ENCODE data around the gene SAE1. TPM values are rescaled to one million over a fixed set of nuclear protein-coding genes. Genes with fewer than 3 reads are reported as not detected.

Gene SAE1
- polyA plus RNA-seq, 2 of the 4 experiments (the other 2 are of a cell fraction) = 206 to 249 TPM

DNA sequence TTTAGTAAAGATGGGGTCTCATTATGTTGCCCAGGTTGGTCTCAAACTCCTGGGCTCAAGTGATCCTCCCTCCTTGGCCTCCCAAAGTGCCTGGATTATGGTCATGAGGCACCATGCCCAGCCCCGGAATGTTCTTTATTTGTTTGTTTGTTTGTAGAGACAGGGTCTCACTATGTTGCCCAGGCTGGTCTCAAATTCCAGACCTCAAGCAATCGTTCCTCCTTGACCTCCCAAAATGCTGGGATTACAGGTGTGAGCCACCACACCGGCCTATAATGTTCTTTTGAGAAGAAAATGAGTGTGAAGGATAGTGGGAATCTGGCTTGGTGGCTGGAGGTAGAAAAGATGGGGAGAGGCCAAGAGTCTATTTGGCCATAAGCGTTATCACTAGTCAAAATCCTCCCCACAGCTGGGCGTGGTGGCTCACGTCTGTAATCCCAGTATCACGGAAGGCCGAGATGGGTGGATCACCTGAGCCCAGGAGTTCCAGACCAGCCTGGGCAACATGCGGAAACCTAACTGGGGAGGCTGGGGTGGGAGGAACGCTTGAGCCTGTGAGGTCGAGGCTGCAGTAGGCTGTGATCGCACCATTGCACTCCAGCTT lies 105.5 kb downstream of the SAE1 start:
- no peak overlapping the region for H3K4me3 ChIP-seq
- POLR2A ChIA-PET = interaction anchor here (4.0 kb wide), 1 partner anchor 10 kb away, joined by 18 read pairs; no protein-coding TSS in a partner anchor
- 74% methylated on average over 12 of the region's 12 CpGs for WGBS (ENCODE audit: missing lambda C conversion rate)
- TF ChIP-seq HEYL (CRISPR knock-in tag; IDR thresholded peaks at IDR 0.05) = no peak
- H3K4me1 ChIP-seq = peaks cover 27% of the 10 kb centered on the region
- FAIRE-seq = no peak
- no peak for DNase-seq (ENCODE audit: low read depth in 1 of 2, low spot score in 1 of 2)
- H3K27ac ChIP-seq = no peak overlapping the region
- CTCF ChIA-PET = interaction anchor here (0.6 to 7.4 kb wide), 3 partner anchors 9 to 396 kb away, joined by 4 to 144 read pairs (median 41); no protein-coding TSS in a partner anchor
- ATAC-seq = no peak
- H3K4me2 ChIP-seq = no peak overlapping the region
- H3K9me3 ChIP-seq = no peaks in the 10 kb centered on the region

DNA sequence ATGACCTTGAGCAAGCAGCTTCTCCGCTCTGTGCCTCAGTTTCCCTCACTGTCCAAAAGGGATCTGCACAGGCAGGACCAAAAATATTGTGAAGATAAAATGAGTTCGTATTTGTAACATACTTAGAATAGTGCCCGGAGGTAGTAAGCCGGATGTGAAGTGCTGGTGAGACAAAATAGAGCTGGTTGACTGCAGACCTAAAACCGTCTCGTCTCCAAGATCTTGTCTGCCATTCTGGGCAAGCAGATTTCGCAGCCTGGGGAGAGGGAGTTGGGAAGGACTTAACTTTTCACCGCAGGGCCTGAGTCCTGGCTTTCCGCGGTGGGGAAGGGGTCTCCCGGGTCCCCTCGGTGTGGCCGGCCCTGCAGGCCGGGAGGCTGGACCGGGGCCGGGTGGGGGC lies 108.5 kb downstream of the SAE1 start:
- ATAC-seq (no peak), DNase-seq (ENCODE audit: low read depth in 1 of 2, low spot score in 1 of 2) (no peak), FAIRE-seq (no peak)
- TF ChIP-seq MAFK (IDR thresholded peaks at IDR 0.05; ENCODE audit: partially characterized antibody) (no peak), CHD4 (IDR thresholded peaks at IDR 0.05; ENCODE audit: borderline replicate concordance) (no peak), NFE2L2 (conservative IDR thresholded peaks at IDR 0.05; ENCODE audit: low read length) (no peak), MYC (IDR thresholded peaks at IDR 0.05; ENCODE audit: borderline replicate concordance, low read length) (no peak), ZNF302 (CRISPR knock-in tag; IDR thresholded peaks at IDR 0.05) (no peak), KDM5A (IDR thresholded peaks at IDR 0.05) (no peak)
- TF ChIP-seq, protein P1, sequence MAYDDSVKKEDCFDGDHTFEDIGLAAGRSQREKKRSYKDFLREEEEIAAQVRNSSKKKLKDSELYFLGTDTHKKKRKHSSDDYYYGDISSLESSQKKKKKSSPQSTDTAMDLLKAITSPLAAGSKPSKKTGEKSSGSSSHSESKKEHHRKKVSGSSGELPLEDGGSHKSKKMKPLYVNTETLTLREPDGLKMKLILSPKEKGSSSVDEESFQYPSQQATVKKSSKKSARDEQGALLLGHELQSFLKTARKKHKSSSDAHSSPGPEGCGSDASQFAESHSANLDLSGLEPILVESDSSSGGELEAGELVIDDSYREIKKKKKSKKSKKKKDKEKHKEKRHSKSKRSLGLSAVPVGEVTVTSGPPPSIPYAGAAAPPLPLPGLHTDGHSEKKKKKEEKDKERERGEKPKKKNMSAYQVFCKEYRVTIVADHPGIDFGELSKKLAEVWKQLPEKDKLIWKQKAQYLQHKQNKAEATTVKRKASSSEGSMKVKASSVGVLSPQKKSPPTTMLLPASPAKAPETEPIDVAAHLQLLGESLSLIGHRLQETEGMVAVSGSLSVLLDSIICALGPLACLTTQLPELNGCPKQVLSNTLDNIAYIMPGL (CRISPR knock-in tag; IDR thresholded peaks at IDR 0.05; ENCODE audit: borderline replicate concordance) = no peak
- Histone ChIP-seq H3K27ac (no peak overlapping the region), H3K9me3 (no peaks in the 10 kb centered on the region), H3K4me3 (no peak overlapping the region), H3K4me1 (peaks cover 29% of the 10 kb centered on the region), H3K4me2 (no peak overlapping the region)
- 87% methylated on average over 13 of the region's 16 CpGs for WGBS (ENCODE audit: missing lambda C conversion rate)
- ChIA-PET CTCF (interaction anchor here (0.7 to 7.4 kb wide), 4 partner anchors 8 to 28 kb away, joined by 3 to 41 read pairs (median 12); no protein-coding TSS in a partner anchor), POLR2A (interaction anchor here (1.7 to 2.6 kb wide), 2 partner anchors 13 to 17 kb away, joined by 5 to 19 read pairs; partner anchors contain the start of gene CCDC9)

DNA sequence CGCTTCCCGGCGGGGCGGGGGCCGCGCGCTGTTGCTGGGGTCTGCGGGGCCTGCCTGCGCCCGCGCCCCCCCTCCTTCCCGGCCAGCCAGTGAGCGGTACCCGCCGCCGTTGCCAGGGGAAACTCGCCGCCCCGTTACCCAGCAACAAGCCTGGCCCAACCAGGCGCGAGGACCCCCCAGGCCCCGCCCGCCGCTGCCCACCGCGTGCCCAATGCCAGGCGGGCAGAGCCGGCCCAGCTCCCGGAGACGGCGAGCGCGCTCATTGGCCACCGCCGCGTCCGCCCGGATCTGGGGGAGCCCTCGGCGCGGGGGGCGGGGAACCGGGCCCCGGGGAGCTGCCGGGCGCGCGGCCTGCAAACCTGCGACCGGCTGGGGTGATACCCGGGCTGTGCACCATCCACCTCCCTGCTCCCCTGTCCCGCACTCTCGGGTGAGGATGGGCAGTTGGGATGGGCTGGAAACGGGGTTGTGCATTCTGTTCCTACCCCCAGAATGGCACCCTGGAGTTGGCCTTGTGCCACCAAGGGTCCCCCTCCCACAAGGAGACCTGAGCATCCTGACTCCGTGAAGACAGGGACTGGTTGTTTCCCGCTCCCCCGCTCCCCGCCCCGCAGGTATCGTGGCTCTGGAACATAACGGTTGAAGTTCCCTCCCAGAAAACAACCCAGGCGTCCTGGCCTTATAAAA lies 109.1 kb downstream of the SAE1 start:
- FAIRE-seq (no peak), ATAC-seq (no peak), DNase-seq (ENCODE audit: low read depth in 1 of 2, low spot score in 1 of 2) (no peak)
- WGBS (ENCODE audit: missing lambda C conversion rate) = 91% methylated on average over 41 of the region's 62 CpGs
- ChIA-PET CTCF (interaction anchor here (0.9 to 7.4 kb wide), 5 partner anchors 7 to 42 kb away, joined by 3 to 41 read pairs (median 5); no protein-coding TSS in a partner anchor), POLR2A (interaction anchor here (1.7 to 2.6 kb wide), 2 partner anchors 14 to 17 kb away, joined by 5 to 19 read pairs; partner anchors contain the start of gene CCDC9)
- H3K4me2 ChIP-seq = no peak overlapping the region
- peak overlapping the region in 1 of 2 experiments; percentile 84; a peak in 1 of 6 replicates for H3K27ac ChIP-seq
- no peaks in the 10 kb centered on the region for H3K9me3 ChIP-seq
- TF ChIP-seq RAD21 (conservative IDR thresholded peaks at IDR 0.05 in 1 of 2, IDR thresholded peaks at IDR 0.05 in 1 of 2) (no peak), ZFP36 (IDR thresholded peaks at IDR 0.05; ENCODE audit: borderline replicate concordance, partially characterized antibody) (no peak)
- H3K4me1 ChIP-seq = peaks cover 32% of the 10 kb centered on the region
- H3K4me3 ChIP-seq = no peak overlapping the region

DNA sequence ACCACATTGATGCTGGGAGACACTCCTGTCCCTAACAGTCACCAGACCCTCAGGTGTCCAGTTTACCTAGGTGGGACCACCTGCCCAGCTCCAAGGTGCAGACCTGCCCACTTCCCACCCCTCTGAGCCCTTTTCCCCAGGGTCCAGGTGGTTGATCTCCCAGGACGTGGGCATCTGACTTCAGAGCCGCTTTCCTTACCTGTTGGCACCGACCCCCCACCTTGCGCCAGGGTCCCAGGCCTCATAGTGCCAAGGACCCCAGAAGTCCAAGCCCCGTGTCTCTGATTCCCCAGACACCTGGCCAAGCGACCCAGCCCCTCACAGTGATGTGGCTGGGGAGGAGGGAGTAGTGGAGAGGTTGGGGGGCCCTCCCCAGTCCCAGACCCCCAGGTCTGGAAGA lies 109.9 kb downstream of the SAE1 start:
- DNase-seq (ENCODE audit: low read depth in 1 of 2, low spot score in 1 of 2) (no peak), ATAC-seq (no peak), FAIRE-seq (no peak)
- Histone ChIP-seq H3K27ac (peak overlapping the region; percentile 57 to 84), H3K4me1 (peaks cover 33% of the 10 kb centered on the region), H3K9me3 (no peaks in the 10 kb centered on the region), H3K4me2 (peak overlapping the region; percentile 74), H3K4me3 (no peak overlapping the region; the same call in 2 of the 3 replicates)
- WGBS (ENCODE audit: missing lambda C conversion rate) = 90% methylated on average over 6 of the region's 6 CpGs
- ChIA-PET CTCF (interaction anchor here (0.5 to 7.4 kb wide), 4 partner anchors 11 to 356 kb away, joined by 3 to 41 read pairs (median 3); no protein-coding TSS in a partner anchor), POLR2A (interaction anchor here (1.0 to 2.6 kb wide), 2 partner anchors 8 to 14 kb away, joined by 3 to 19 read pairs; no protein-coding TSS in a partner anchor)
- TF ChIP-seq, protein P2, sequence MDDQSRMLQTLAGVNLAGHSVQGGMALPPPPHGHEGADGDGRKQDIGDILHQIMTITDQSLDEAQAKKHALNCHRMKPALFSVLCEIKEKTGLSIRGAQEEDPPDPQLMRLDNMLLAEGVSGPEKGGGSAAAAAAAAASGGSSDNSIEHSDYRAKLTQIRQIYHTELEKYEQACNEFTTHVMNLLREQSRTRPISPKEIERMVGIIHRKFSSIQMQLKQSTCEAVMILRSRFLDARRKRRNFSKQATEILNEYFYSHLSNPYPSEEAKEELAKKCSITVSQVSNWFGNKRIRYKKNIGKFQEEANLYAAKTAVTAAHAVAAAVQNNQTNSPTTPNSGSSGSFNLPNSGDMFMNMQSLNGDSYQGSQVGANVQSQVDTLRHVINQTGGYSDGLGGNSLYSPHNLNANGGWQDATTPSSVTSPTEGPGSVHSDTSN (IDR thresholded peaks at IDR 0.05) = no peak
- TF ChIP-seq RAD21 (conservative IDR thresholded peaks at IDR 0.05 in 1 of 2, IDR thresholded peaks at IDR 0.05 in 1 of 2) (no peak), CBX8 (IDR thresholded peaks at IDR 0.05) (no peak), ZFP36 (IDR thresholded peaks at IDR 0.05; ENCODE audit: borderline replicate concordance, partially characterized antibody) (no peak), EP300 (IDR thresholded peaks at IDR 0.05) (no peak), NPAS2 (CRISPR knock-in tag; IDR thresholded peaks at IDR 0.05; ENCODE audit: borderline replicate concordance) (no peak), FOSB (CRISPR knock-in tag; IDR thresholded peaks at IDR 0.05) (no peak), CEBPB (IDR thresholded peaks at IDR 0.05) (no peak), SMC3 (IDR thresholded peaks at IDR 0.05) (no peak), CBX2 (IDR thresholded peaks at IDR 0.05; ENCODE audit: borderline replicate concordance, low read depth) (no peak), CHD2 (IDR thresholded peaks at IDR 0.05; ENCODE audit: low read length, partially characterized antibody) (no peak), HOXA7 (CRISPR knock-in tag; IDR thresholded peaks at IDR 0.05) (no peak), HEYL (CRISPR knock-in tag; IDR thresholded peaks at IDR 0.05) (no peak), RFX5 (IDR thresholded peaks at IDR 0.05) (no peak)
- TF ChIP-seq, protein P3, sequence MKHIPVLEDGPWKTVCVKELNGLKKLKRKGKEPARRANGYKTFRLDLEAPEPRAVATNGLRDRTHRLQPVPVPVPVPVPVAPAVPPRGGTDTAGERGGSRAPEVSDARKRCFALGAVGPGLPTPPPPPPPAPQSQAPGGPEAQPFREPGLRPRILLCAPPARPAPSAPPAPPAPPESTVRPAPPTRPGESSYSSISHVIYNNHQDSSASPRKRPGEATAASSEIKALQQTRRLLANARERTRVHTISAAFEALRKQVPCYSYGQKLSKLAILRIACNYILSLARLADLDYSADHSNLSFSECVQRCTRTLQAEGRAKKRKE (CRISPR knock-in tag; IDR thresholded peaks at IDR 0.05; ENCODE audit: low read depth) = no peak
- TF ChIP-seq, protein P4, sequence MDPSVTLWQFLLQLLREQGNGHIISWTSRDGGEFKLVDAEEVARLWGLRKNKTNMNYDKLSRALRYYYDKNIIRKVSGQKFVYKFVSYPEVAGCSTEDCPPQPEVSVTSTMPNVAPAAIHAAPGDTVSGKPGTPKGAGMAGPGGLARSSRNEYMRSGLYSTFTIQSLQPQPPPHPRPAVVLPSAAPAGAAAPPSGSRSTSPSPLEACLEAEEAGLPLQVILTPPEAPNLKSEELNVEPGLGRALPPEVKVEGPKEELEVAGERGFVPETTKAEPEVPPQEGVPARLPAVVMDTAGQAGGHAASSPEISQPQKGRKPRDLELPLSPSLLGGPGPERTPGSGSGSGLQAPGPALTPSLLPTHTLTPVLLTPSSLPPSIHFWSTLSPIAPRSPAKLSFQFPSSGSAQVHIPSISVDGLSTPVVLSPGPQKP (IDR thresholded peaks at IDR 0.05; ENCODE audit: low read depth, low read length) = no peak
